NCI-H1417 treated with DMSO at 0.1 percent for 48 hours (cell line): Measurements from ENCODE around the gene PDZD11.
"Not testable (repeated sequence)": the region's sequence is repeated elsewhere in the genome, so short reads cannot be mapped to it uniquely, and the experiment has no call there.

Source experiments
- DNase-seq: peaks from one replicate; lab custom pipeline; 2025; lab: John Stamatoyannopoulos, UW

PDZD11 gene

DNA sequence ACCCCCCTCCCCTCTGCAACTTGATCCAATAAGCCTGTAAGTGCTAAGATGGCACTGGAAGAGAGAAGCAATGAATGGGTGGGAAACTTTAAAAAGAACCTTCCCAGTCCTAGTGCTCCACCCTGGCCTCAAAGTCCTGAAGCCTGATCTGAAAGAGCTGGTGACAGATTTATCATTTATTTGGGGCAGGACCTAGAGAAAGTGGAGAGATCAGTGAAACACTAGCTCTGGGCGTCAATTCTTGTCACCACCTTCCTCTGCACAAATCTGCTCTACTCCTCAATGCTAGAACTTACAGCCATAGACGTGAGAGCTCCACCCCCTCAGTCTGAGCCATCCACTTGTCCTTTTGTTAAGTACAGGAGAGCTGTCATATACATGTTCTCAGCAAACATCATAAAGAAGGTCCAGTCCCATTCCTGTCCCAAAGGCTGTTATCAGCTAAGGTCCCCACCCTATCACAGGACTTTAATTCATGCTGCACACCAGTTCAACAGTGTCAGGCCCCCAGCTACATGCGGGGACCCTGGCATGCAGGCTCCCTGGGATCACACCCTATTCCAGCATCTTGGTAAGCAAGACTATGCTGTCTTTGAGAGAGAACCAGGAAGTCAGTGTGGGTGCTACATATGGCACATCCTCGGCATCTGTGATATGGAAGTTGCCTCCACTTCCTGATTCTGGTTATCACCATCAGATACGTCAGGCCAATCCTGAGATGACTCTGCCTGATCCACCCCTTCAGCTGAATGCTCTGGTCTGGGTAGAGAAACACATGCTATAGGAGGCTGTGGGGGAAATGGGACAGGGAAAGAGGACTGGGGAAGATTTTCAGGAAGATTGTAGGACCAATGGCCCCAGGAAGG is 32.1 kb downstream of the PDZD11 start:
- no peak for DNase-seq

- no peak for DNase-seq
These were observed 34.3 kb downstream of the PDZD11 start for GRCh38 chrX:70255452-70255851.

GRCh38 chrX:70254909-70255308 is 34.8 kb downstream of the PDZD11 start:
- no peak for DNase-seq

- no peak for DNase-seq
These were observed 35.7 kb downstream of the PDZD11 start for GRCh38 chrX:70254063-70254400.

DNA sequence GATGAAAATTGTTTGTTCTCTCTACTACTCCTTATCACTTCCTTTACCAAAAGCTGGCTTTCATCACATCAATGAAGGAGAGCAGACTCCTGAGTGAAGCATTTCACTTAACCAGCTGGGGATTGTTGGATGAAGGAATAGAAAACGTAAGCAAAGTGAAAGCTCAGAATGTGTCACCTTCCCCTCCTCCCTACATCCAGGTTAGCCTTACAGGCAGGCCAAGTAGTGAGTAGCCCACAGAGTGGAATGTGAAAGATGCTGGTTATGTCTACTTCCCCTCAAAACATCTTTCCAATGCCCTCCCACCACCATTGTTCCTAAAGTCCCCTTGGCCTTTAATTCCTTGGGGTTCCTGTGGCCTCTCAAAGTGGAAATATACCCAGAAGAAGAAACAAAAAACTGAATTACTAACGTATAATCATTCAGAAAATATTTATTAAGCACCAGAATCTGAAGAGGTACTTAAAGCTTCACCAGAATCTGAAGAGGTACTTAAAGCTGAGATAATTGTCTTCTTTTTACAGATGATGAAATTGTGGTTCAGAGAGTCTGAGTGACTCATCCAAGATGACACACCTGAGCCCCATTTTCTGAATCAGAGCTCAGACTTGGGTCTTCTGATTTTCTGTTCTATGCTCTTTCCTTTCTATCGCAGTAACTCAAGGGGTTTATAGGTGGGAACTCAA is 36.2 kb downstream of the PDZD11 start:
- no peak for DNase-seq

- no peak for DNase-seq
These were observed 37.2 kb downstream of the PDZD11 start for GRCh38 chrX:70252491-70252890.

GRCh38 chrX:70247252-70247651 is 42.5 kb downstream of the PDZD11 start:
- no peak for DNase-seq

- DNase-seq: no peak
These were observed 44.8 kb downstream of the PDZD11 start for GRCh38 chrX:70244881-70245280.

DNA sequence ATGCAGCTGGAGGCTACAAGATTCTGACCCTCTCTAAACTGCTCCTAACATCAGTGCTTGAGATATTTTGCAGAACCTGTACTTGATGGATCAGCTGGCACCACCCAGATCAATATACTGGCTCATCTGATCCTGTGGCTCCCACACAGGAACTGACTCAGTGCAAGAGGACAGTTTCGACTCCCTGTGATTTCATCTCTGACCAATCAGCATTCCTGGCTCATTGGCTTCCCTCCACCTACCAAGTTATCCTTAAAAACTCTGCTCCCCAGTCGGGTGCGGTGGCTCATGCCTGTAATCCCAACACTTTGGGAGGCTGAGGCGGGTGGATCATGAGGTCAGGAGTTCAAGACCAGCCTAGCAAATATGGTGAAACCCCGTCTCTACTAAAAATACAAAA is 46.1 kb downstream of the PDZD11 start:
- not testable (repeated sequence) for DNase-seq

- DNase-seq: no peak
These were observed 48.2 kb downstream of the PDZD11 start for GRCh38 chrX:70241501-70241900.

DNA sequence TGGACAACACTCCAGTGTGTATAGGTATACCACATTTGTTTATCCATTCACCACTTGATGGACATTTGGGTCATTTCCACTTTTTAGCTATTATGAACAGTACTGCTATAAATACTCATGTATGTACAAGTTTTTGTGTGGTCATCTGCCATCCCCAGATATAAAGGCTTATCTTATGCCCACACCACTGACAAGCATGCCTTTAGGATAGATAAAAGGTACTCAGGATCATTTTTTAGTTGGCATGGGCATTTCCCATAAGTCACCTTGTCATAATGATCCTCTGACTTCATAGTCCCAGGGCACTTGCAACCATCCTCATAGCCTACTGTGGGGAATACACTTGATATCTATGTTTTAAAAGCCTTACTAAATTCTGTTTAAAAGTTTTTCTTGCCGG is 49.0 kb downstream of the PDZD11 start:
- DNase-seq: no peak
